Activated CD4-positive, alpha-beta T cell treated with anti-CD3 and anti-CD28 coated beads for 36 hours (primary cell): ENCODE results near the gene PYY. TPM values are rescaled to one million over a fixed set of nuclear protein-coding genes. Genes with fewer than 3 reads are reported as not detected.
"Not testable (repeated sequence)": the region's sequence is repeated elsewhere in the genome, so short reads cannot be mapped to it uniquely, and the experiment has no call there.

Experiments
- ATAC-seq: fragments of 200-7000 bp; cut with Tn5 transposase; one replicate; pipeline ENCODE4 v1.10.0; 2021; ENCODE audit warnings: mild to moderate bottlenecking, moderate library complexity
- CTCF ChIA-PET: fragments of 350-600 bp; sonication (Branson Sonifier 250); formaldehyde crosslinking; loops from one replicate; lab custom pipeline; 2021; ENCODE audit warnings: antibody characterized with exemption; lab: Charles Lee
- POLR2A ChIA-PET: fragments of 350-600 bp; sonication (Branson Sonifier 250); formaldehyde crosslinking; loops from one replicate; lab custom pipeline; 2021; ENCODE audit warnings: antibody characterized with exemption, inconsistent platforms; lab: Charles Lee
- DNase-seq: peaks from one replicate; pipeline ENCODE4 v3.0.0-alpha.2; 2020
- H3K27ac Mint-ChIP-seq: one replicate; pipeline ENCODE4 v1.8.0; 2021; ENCODE audit warnings: mixed read lengths
- H3K27me3 Mint-ChIP-seq: one replicate; pipeline ENCODE4 v1.8.0; 2021; ENCODE audit warnings: mixed read lengths
- H3K36me3 Mint-ChIP-seq: one replicate; pipeline ENCODE4 v1.8.0; 2021; ENCODE audit warnings: low read depth, mixed read lengths
- H3K4me1 Mint-ChIP-seq: one replicate; pipeline ENCODE4 v1.8.0; 2021; ENCODE audit warnings: mixed read lengths
- H3K4me3 Mint-ChIP-seq: one replicate; pipeline ENCODE4 v1.8.0; 2021; ENCODE audit warnings: mild to moderate bottlenecking, moderate library complexity, mixed read lengths
- H3K9me3 Mint-ChIP-seq: one replicate; pipeline ENCODE4 v1.8.0; 2021; ENCODE audit warnings: low read depth, mixed read lengths
- intact Hi-C, 2 experiments: fragments of 100-400 bp; cut with DNase I in 1 of 2; cut with micrococcal nuclease in 1 of 2; formaldehyde crosslinking; loops; one replicate each; pipeline versions ENCODE4 v1.14.2 to v1.15.1; 2022 to 2024; cut with DNase I, micrococcal nuclease
- total RNA-seq, 2 experiments: library from RNA; stranded (reverse); gene quantifications; one replicate each; pipeline ENCODE4 v1.2.3, GENCODE V29; 2021

PYY gene
- total RNA-seq, 2 experiments from 2014 or later = not detected

- H3K27me3 Mint-ChIP-seq = peaks cover 8% of the 10 kb centered on the region
- ATAC-seq (no peak), DNase-seq (no peak)
- H3K27ac Mint-ChIP-seq = no peak within 1 kb of the TSS
- ChIA-PET CTCF (interaction anchor here (1.2 to 5.1 kb wide), 5 partner anchors 16 to 53 kb away, joined by 3 to 59 read pairs (median 20); no protein-coding TSS in a partner anchor), POLR2A (no interaction called here)
- H3K4me3 Mint-ChIP-seq = no peak within 1 kb of the TSS
- H3K36me3 Mint-ChIP-seq = no peaks in the 10 kb centered on the region
- no peaks in the 10 kb centered on the region for H3K9me3 Mint-ChIP-seq
- intact Hi-C loops = no loop called here
- H3K4me1 Mint-ChIP-seq = peaks cover 10% of the 10 kb centered on the region
These were observed 11.6 kb downstream of the PYY start, which contains the start of gene PPY for GRCh38 chr17:43942051-43942685. TSS of gene PPY (minus strand) at chr17:43942476. CDS start at chr17:43941654, 822 bp downstream.

- POLR2A ChIA-PET = interaction anchor here (0.6 kb wide), 1 partner anchor 571 kb away, joined by 4 read pairs; no protein-coding TSS in a partner anchor
- peaks cover 10% of the 10 kb centered on the region for H3K4me1 Mint-ChIP-seq
- H3K9me3 Mint-ChIP-seq = no peaks in the 10 kb centered on the region
- DNase-seq = peak; percentile 43
- no peak overlapping the region for H3K27ac Mint-ChIP-seq
- H3K27me3 Mint-ChIP-seq = peaks cover 9% of the 10 kb centered on the region
- H3K4me3 Mint-ChIP-seq = no peak overlapping the region
- ATAC-seq = no peak
- H3K36me3 Mint-ChIP-seq = no peaks in the 10 kb centered on the region
- CTCF ChIA-PET = interaction anchor here (0.7 to 1.2 kb wide), 2 partner anchors 10 to 17 kb away, joined by 3 read pairs; no protein-coding TSS in a partner anchor
- intact Hi-C loops = no loop called here
These were observed 13.1 kb downstream of the PYY start for GRCh38 chr17:43940630-43941029.

GRCh38 chr17:43939886-43940285, 13.9 kb downstream of the PYY start:
- intact Hi-C loops = no loop called here
- H3K4me1 Mint-ChIP-seq = peaks cover 9% of the 10 kb centered on the region

DNA sequence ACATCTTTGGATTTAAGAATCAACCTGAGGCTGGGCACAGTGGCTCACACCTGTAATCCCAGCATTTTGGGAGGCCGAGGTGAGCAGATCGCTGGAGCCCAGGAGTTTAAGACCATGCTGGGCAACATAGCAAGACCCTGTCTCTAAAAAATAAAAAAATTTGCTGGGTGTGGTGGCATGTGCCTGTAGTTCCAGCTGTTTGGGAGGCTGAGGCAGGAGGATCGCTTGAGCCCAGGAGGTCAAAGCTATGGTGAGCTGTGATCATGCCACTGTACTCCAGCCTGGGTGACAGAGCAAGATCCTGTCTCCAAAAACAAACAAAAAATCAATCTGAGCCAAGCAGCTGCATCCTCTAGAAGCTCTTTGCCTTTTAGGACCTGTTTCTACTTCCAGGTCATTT, 14.3 kb downstream of the PYY start:
- ATAC-seq, H3K27me3 Mint-ChIP-seq, H3K4me3 Mint-ChIP-seq, DNase-seq, POLR2A ChIA-PET, H3K4me1 Mint-ChIP-seq, H3K36me3 Mint-ChIP-seq, H3K27ac Mint-ChIP-seq, intact Hi-C loops, H3K9me3 Mint-ChIP-seq: not testable (repeated sequence)
- CTCF ChIA-PET = interaction anchor here (1.0 kb wide), 1 partner anchor 65 kb away, joined by 3 read pairs; no protein-coding TSS in a partner anchor

More at GRCh38 chr17:43939886-43940285, 13.9 kb downstream of the PYY start:
- H3K36me3 Mint-ChIP-seq = no peaks in the 10 kb centered on the region
- H3K9me3 Mint-ChIP-seq = no peaks in the 10 kb centered on the region
- ATAC-seq (no peak), DNase-seq (no peak)
- H3K27me3 Mint-ChIP-seq = peaks cover 9% of the 10 kb centered on the region
- H3K4me3 Mint-ChIP-seq = no peak overlapping the region
- no peak overlapping the region for H3K27ac Mint-ChIP-seq
- CTCF ChIA-PET = interaction anchor here (1.2 kb wide), 1 partner anchor 9 kb away, joined by 3 read pairs; no protein-coding TSS in a partner anchor
- POLR2A ChIA-PET = no interaction called here

GRCh38 chr17:43938838-43939182, 14.9 kb downstream of the PYY start:
- DNase-seq = no peak
- intact Hi-C loops = no loop called here
- peaks cover 9% of the 10 kb centered on the region for H3K27me3 Mint-ChIP-seq
- H3K36me3 Mint-ChIP-seq = no peaks in the 10 kb centered on the region
- no peak for ATAC-seq
- no peak overlapping the region for H3K27ac Mint-ChIP-seq
- H3K4me3 Mint-ChIP-seq = no peak overlapping the region
- ChIA-PET POLR2A (no interaction called here), CTCF (interaction anchor here (1.0 kb wide), 2 partner anchors 66 to 103 kb away, joined by 3 to 6 read pairs; no protein-coding TSS in a partner anchor)
- peaks cover 4% of the 10 kb centered on the region for H3K4me1 Mint-ChIP-seq
- H3K9me3 Mint-ChIP-seq = no peaks in the 10 kb centered on the region

- DNase-seq (no peak), ATAC-seq (no peak)
- ChIA-PET POLR2A (no interaction called here), CTCF (interaction anchor here (0.7 to 1.2 kb wide), 3 partner anchors 10 to 13 kb away, joined by 3 read pairs; no protein-coding TSS in a partner anchor)
- H3K27me3 Mint-ChIP-seq = peaks cover 9% of the 10 kb centered on the region
- no peak overlapping the region for H3K4me3 Mint-ChIP-seq
- no peak overlapping the region for H3K27ac Mint-ChIP-seq
- peaks cover 4% of the 10 kb centered on the region for H3K4me1 Mint-ChIP-seq
- intact Hi-C loops = no loop called here
- H3K36me3 Mint-ChIP-seq = no peaks in the 10 kb centered on the region
- H3K9me3 Mint-ChIP-seq = no peaks in the 10 kb centered on the region
These were observed 17.3 kb downstream of the PYY start for GRCh38 chr17:43936434-43936833.

DNA sequence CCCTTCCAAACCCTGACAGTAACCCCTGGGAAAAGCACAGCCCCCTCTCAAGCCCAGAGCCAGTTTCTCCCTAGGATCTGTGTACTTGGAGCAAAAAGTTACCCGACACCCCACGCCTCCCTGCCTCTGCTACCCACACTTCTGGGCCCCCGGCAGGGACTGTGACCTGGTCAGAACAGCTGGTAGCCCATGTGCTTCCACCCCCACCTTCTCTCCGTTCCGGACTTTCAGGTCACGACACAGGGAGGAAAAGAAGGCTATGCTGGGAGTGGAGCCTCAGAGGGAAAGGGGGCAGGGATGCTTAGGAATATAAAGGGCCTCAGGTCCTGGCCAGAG, 17.8 kb downstream of the PYY start:
- ChIA-PET POLR2A (no interaction called here), CTCF (interaction anchor here (0.8 to 1.2 kb wide), 2 partner anchors 11 to 12 kb away, joined by 3 read pairs; no protein-coding TSS in a partner anchor)
- Mint-ChIP-seq H3K4me1 (peaks cover 4% of the 10 kb centered on the region), H3K4me3 (no peak overlapping the region), H3K27me3 (peaks cover 9% of the 10 kb centered on the region), H3K36me3 (no peaks in the 10 kb centered on the region), H3K27ac (no peak overlapping the region), H3K9me3 (no peaks in the 10 kb centered on the region)
- DNase-seq (no peak), ATAC-seq (no peak)
- intact Hi-C loops = no loop called here

GRCh38 chr17:43935204-43935925, 18.4 kb downstream of the PYY start:
- Mint-ChIP-seq H3K36me3 (no peaks in the 10 kb centered on the region), H3K4me1 (peaks cover 4% of the 10 kb centered on the region), H3K27me3 (peaks cover 9% of the 10 kb centered on the region), H3K27ac (no peak overlapping the region), H3K9me3 (no peaks in the 10 kb centered on the region), H3K4me3 (no peak overlapping the region)
- DNase-seq (no peak), ATAC-seq (no peak)
- CTCF ChIA-PET = interaction anchor here (0.6 to 0.8 kb wide), 2 partner anchors 8 to 53 kb away, joined by 3 to 4 read pairs; no protein-coding TSS in a partner anchor
- POLR2A ChIA-PET = interaction anchor here (0.6 kb wide), 1 partner anchor 568 kb away, joined by 4 read pairs; no protein-coding TSS in a partner anchor
- intact Hi-C loops = no loop called here

- H3K27ac Mint-ChIP-seq = no peak overlapping the region
- peaks cover 5% of the 10 kb centered on the region for H3K4me1 Mint-ChIP-seq
- no peak for DNase-seq
- no peaks in the 10 kb centered on the region for H3K9me3 Mint-ChIP-seq
- ChIA-PET CTCF (interaction anchor here (0.7 to 1.3 kb wide), 2 partner anchors 10 to 17 kb away, joined by 3 to 4 read pairs; no protein-coding TSS in a partner anchor), POLR2A (no interaction called here)
- intact Hi-C loops = no loop called here
- no peaks in the 10 kb centered on the region for H3K36me3 Mint-ChIP-seq
- ATAC-seq = no peak
- no peak overlapping the region for H3K4me3 Mint-ChIP-seq
- peaks cover 3% of the 10 kb centered on the region for H3K27me3 Mint-ChIP-seq
These were observed 20.8 kb downstream of the PYY start for GRCh38 chr17:43932923-43933322.

DNA sequence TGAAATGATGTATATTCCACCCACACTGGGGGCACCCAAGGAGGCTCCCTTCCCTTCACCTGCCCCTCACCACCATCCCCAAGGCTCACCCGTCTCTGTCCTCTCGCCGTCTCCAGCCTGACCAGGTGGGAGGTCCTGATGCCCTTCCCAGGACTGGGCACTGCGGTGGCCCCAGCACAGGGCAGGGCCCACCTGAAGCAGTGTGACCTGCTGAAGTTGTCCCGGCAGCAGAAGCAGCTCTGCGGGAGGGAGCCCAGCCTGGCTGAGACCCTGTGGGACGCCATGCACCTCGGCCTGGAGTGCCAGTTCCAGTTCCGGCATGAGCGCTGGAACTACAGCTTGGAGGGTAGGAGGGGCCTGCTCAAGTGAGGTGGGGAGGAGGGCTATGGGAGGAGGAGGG, 21.4 kb downstream of the PYY start:
- POLR2A ChIA-PET = no interaction called here
- Mint-ChIP-seq H3K36me3 (no peaks in the 10 kb centered on the region), H3K27me3 (peaks cover 6% of the 10 kb centered on the region), H3K27ac (no peak overlapping the region), H3K4me3 (no peak overlapping the region), H3K9me3 (no peaks in the 10 kb centered on the region), H3K4me1 (peaks cover 9% of the 10 kb centered on the region)
- no peak for ATAC-seq
- CTCF ChIA-PET = no interaction called here
- no peak for DNase-seq
- intact Hi-C loops = no loop called here

GRCh38 chr17:43931062-43931571, 22.6 kb downstream of the PYY start:
- peaks cover 3% of the 10 kb centered on the region for H3K27me3 Mint-ChIP-seq
- ChIA-PET POLR2A (no interaction called here), CTCF (interaction anchor here (1.0 to 1.2 kb wide), 2 partner anchors 9 to 13 kb away, joined by 3 read pairs; no protein-coding TSS in a partner anchor)
- no peak overlapping the region for H3K4me3 Mint-ChIP-seq
- H3K4me1 Mint-ChIP-seq = peaks cover 15% of the 10 kb centered on the region
- DNase-seq (no peak), ATAC-seq (no peak)
- no peaks in the 10 kb centered on the region for H3K9me3 Mint-ChIP-seq
- no peaks in the 10 kb centered on the region for H3K36me3 Mint-ChIP-seq
- no peak overlapping the region for H3K27ac Mint-ChIP-seq
- intact Hi-C loops = no loop called here
